Naive B cell (primary cell): ENCODE results near the gene ERP44. TPM values are rescaled to one million over a fixed set of nuclear protein-coding genes. Genes with fewer than 3 reads are reported as not detected.
A peak's percentile ranks its signal among the peaks of the same experiment; 100 is the strongest.
"Not testable (repeated sequence)": the region's sequence is repeated elsewhere in the genome, so short reads cannot be mapped to it uniquely, and the experiment has no call there.

Source experiments
- ATAC-seq, 2 donors: fragments of 150-1000 bp; cut with Tn5 transposase; 2 replicates each; pipeline ENCODE4 v1.10.0; 2021; ENCODE audit warnings: low read depth in 2 of 2, mild to moderate bottlenecking in 2 of 2, moderate library complexity in 2 of 2
- DNase-seq: peaks from one replicate; pipeline ENCODE4 v3.0.0; 2022
- H3K27ac Mint-ChIP-seq, 6 donors: one replicate each; pipeline ENCODE4 v1.8.0; 2020 to 2022; ENCODE audit warnings: mild to moderate bottlenecking in 6 of 6, mixed read lengths in 6 of 6, moderate library complexity in 5 of 6, inconsistent platforms in 2 of 6
- H3K27me3 Mint-ChIP-seq, 3 donors: one replicate each; pipeline ENCODE4 v1.8.0; 2021 to 2022; ENCODE audit warnings: mixed read lengths in 3 of 3, mild to moderate bottlenecking in 1 of 3
- H3K36me3 Mint-ChIP-seq, 2 donors: one replicate each; pipeline ENCODE4 v1.8.0; 2020 to 2022; ENCODE audit warnings: mixed read lengths in 2 of 2, inconsistent platforms in 1 of 2, mild to moderate bottlenecking in 1 of 2
- H3K4me1 Mint-ChIP-seq, 3 donors: one replicate each; pipeline ENCODE4 v1.8.0; 2020 to 2022; ENCODE audit warnings: mixed read lengths in 3 of 3, inconsistent platforms in 1 of 3, mild to moderate bottlenecking in 1 of 3, moderate library complexity in 1 of 3
- H3K4me3 Mint-ChIP-seq, 8 donors: one replicate each; pipeline ENCODE4 v1.8.0; 2020 to 2022; ENCODE audit warnings: mild to moderate bottlenecking in 8 of 8, mixed read lengths in 8 of 8, moderate library complexity in 8 of 8, inconsistent platforms in 2 of 8
- H3K9me3 Mint-ChIP-seq, 7 donors: one replicate each; pipeline ENCODE4 v1.8.0; 2020 to 2022; ENCODE audit warnings: mixed read lengths in 7 of 7, mild to moderate bottlenecking in 5 of 7, inconsistent platforms in 2 of 7, moderate library complexity in 1 of 7
- polyA plus RNA-seq, 6 donors: library from polyadenylated mRNA; unstranded; fragments of 300-500 nt; fragmentation: Illumina TruSeq; gene quantifications; one replicate each; pipeline ENCODE4 v1.2.3, GENCODE V29; 2021; ENCODE audit warnings: low read depth in 6 of 6

The ERP44 gene
- polyA plus RNA-seq, 6 donors from 2014 or later = 71.9 to 88.2 (median 76.9) TPM

DNA sequence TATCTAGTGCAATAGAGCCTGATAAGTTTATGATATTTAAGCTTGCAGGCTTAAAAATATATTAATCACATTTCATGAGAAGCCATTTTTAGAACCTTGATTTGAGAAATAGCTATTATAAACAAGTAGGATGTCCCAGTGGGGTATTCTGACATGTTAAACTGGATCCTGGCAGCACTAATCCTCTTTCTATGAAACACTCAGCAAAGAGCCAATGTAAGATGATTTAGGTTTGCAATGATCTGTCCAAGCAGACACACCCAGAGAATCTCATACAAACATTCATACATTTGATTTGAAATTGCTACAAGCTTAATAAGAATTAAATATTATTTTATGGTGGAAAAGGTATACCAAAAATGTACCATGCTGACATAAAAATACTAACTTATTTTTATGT lies 86.5 kb downstream of the ERP44 start:
- no peak for ATAC-seq

DNA sequence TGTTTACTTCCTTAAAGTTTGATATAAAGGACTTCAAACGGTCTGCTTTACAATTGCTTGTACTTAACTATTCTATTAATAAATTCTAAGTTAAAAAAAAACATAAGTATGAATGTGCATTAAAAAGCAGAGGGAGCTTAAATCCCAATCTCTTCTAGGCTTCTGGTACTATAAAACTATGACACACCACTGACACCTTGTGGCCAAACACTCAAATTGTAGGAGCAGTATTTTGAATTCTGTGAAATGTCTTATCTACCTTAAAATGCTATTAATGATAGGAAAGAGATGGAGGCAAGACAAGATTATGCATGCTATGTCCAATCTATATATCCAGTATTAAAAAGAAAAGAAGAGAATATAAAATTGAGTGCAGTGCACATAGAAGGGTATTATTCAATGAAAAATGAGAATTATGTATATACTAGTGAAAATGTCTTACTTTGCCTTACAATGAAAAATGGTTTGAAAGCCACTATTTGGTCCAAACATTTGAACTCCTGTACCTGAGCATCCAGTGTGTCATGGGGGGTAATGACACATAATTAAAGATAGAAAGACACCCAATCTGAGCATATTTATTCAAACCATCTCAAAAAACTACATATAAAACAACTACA lies 87.6 kb downstream of the ERP44 start:
- no peak overlapping the region for H3K4me3 Mint-ChIP-seq
- peaks cover 24 to 48% of the 10 kb centered on the region in 2 donors for H3K36me3 Mint-ChIP-seq
- ATAC-seq = peak; percentile 38 to 53
- peak; percentile 37 for DNase-seq
- peaks cover 0 to 8% (median 6%) of the 10 kb centered on the region in 3 donors for H3K4me1 Mint-ChIP-seq
- no peaks in the 10 kb centered on the region for H3K27me3 Mint-ChIP-seq
- H3K27ac Mint-ChIP-seq = no peak overlapping the region
- H3K9me3 Mint-ChIP-seq = peaks cover 2 to 9% (median 6%) of the 10 kb centered on the region in 7 donors

More for the DNA sequence above, 86.5 kb downstream of the ERP44 start:
- Mint-ChIP-seq H3K4me3 (no peak overlapping the region), H3K36me3 (peaks cover 21 to 40% of the 10 kb centered on the region in 2 donors), H3K27ac (peak overlapping the region in 2 of 6 donors; percentile 44 to 53), H3K4me1 (peaks cover 0 to 8% (median 6%) of the 10 kb centered on the region in 3 donors), H3K9me3 (peaks cover 2 to 9% (median 6%) of the 10 kb centered on the region in 7 donors), H3K27me3 (no peaks in the 10 kb centered on the region)
- DNase-seq = no peak

DNA sequence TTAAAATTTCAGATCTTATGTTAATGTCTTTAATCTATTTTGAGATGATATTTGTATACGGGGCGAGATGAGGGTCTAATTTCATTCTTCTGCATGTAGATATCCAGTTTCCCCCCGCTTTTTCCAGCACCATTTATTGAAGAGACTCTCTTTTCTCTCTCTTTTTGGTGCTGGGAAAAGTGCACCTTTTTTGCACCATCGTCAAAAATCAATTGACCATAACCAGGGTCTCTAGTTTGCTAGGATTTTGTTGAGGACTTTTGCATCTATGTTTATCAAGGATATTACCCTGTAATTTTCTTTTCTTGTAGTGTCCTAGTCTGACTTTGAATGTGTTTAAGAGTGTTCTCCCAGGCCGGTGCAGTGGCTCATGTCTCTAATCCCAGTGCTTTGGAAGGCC lies 99.0 kb downstream of the ERP44 start:
- peak overlapping the region in 2 of 6 donors; percentile 51 to 86 for H3K27ac Mint-ChIP-seq
- peaks cover 55 to 56% of the 10 kb centered on the region in 2 donors for H3K36me3 Mint-ChIP-seq
- no peak for ATAC-seq
- peaks cover 2 to 10% (median 2%) of the 10 kb centered on the region in 3 donors for H3K4me1 Mint-ChIP-seq
- peaks cover 0 to 6% (median 3%) of the 10 kb centered on the region in 7 donors for H3K9me3 Mint-ChIP-seq
- H3K4me3 Mint-ChIP-seq = no peak overlapping the region
- no peaks in the 10 kb centered on the region for H3K27me3 Mint-ChIP-seq
- DNase-seq = no peak

DNA sequence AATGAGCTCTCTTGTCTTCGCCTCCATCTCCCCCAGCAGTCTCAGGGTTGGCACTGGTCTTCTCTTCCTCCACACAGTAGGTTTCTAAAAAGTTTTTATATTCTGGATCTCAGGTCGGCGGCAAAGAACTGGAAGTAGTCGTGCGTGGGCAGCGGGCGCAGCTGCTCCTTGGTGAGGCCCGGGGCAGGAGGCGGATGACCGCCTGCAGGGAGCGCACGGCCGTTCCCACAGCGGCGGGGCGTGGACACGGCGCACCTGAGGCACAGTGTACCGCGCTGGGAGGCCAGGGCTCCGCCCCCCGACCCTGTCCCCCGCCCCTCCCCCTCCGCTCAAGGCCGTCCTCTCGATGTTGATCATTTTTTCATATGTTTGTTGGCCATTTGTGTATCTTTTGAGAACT lies 99.9 kb downstream of the ERP44 start:
- ATAC-seq (no peak), DNase-seq (no peak)
- H3K27ac Mint-ChIP-seq = peak overlapping the region in 4 of 6 donors; percentile 16 to 73 (median 54)
- peaks cover 3 to 9% (median 5%) of the 10 kb centered on the region in 3 donors for H3K4me1 Mint-ChIP-seq
- H3K4me3 Mint-ChIP-seq = no peak overlapping the region
- peaks cover 50 to 56% of the 10 kb centered on the region in 2 donors for H3K36me3 Mint-ChIP-seq
- H3K9me3 Mint-ChIP-seq = peaks cover 3 to 14% (median 6%) of the 10 kb centered on the region in 7 donors
- no peaks in the 10 kb centered on the region for H3K27me3 Mint-ChIP-seq

DNA sequence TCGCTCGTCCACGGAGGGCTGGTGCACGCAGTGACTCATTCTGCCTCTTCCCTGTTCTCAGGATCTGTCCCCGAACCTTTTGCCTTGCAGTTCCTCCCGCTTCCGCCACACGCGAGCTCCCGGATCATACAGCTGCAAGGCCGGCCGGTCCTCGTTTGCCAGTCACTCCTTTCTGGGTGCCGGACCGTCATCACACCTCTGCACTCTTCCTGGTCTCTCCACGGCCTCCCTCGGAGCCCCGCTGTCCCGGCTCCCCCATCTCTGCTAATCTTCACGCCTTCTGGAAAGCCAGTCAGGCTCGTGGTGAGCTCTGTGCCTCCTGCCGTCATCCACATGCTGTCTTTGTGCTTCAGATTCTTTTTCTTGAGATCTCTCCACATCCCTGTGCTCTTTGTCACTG lies 100.5 kb downstream of the ERP44 start:
- Mint-ChIP-seq H3K36me3 (peaks cover 48 to 56% of the 10 kb centered on the region in 2 donors), H3K9me3 (peaks cover 3 to 17% (median 6%) of the 10 kb centered on the region in 7 donors), H3K4me1 (peaks cover 5 to 9% (median 5%) of the 10 kb centered on the region in 3 donors), H3K4me3 (no peak overlapping the region), H3K27me3 (no peaks in the 10 kb centered on the region), H3K27ac (peak overlapping the region in 3 of 6 donors; percentile 56 to 81 (median 70))
- ATAC-seq (no peak), DNase-seq (no peak)

DNA sequence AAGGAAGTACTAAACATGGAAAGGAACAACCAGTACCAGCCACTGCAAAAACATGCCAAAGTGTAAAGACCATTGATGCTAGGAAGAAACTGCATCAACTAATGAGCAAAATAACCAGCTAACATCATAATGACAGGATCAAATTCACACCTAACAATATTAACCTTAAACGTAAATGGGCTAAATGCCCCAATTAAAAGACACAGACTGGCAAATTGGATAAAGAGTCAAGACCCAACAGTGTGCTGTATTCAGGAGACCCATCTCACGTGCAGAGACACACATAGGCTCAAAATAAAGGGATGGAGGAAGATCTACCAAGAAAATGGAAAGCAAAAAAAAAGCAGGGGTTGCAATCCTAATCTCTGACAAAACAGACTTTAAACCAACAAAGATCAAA lies 108.3 kb downstream of the ERP44 start:
- H3K4me3 Mint-ChIP-seq, DNase-seq, H3K27me3 Mint-ChIP-seq, ATAC-seq, H3K27ac Mint-ChIP-seq: not testable (repeated sequence)
- Mint-ChIP-seq H3K9me3 (peaks cover 0 to 35% (median 26%) of the 10 kb centered on the region in 7 donors), H3K36me3 (peaks cover 24 to 39% of the 10 kb centered on the region in 2 donors), H3K4me1 (peaks cover 0 to 21% (median 11%) of the 10 kb centered on the region in 3 donors)

DNA sequence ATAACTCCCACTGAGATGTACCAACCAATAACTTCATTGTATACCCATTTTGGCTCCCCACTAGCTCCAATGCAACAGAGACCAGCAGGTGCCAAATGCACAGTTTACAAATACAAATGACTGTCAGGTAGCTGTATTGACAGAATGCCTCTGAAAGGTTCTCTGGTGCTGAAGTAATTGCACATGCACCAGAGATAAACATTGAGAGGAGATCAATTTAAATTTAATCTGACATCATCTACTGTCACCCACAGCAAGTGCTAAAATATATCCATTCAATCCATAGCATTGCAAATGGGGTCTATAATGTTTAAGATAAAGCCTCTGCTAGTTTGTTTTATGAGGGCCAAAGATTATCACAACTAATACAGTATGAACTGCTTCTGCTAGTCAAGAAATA lies 112.2 kb downstream of the ERP44 start:
- H3K4me1 Mint-ChIP-seq = peaks cover 0 to 13% (median 3%) of the 10 kb centered on the region in 3 donors
- peak overlapping the region in 1 of 6 donors; percentile 1 for H3K27ac Mint-ChIP-seq
- no peak overlapping the region for H3K4me3 Mint-ChIP-seq
- no peak for ATAC-seq
- no peak for DNase-seq
- H3K36me3 Mint-ChIP-seq = peaks cover 22 to 23% of the 10 kb centered on the region in 2 donors
- H3K9me3 Mint-ChIP-seq = peaks cover 0 to 20% (median 11%) of the 10 kb centered on the region in 7 donors
- no peaks in the 10 kb centered on the region for H3K27me3 Mint-ChIP-seq

DNA sequence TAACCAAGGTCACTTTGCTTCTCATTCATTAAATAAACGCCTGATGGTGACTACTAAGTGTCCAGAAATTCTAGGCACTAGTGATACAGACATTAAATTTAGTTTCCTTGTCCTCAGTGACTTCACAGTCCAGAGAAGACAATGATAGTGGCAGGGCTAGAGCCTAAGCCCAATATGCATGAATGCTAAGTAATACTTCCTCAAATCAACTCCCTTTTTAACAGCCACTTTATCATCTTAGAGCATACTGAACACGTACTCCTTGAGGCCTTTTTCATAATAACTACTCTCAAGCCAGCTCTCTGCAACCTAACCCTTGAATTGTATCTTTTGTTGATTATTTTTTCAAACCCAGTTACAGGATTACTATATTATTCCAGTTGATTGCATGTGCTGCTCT lies 118.2 kb downstream of the ERP44 start:
- Mint-ChIP-seq H3K36me3 (no peaks in the 10 kb centered on the region), H3K4me3 (no peak overlapping the region), H3K27me3 (no peaks in the 10 kb centered on the region), H3K27ac (peak overlapping the region in 2 of 6 donors; percentile 54 to 62), H3K4me1 (peaks cover 0 to 9% (median 7%) of the 10 kb centered on the region in 3 donors), H3K9me3 (no peaks in the 10 kb centered on the region)
- ATAC-seq = peak; percentile 27 to 41
- DNase-seq = no peak

DNA sequence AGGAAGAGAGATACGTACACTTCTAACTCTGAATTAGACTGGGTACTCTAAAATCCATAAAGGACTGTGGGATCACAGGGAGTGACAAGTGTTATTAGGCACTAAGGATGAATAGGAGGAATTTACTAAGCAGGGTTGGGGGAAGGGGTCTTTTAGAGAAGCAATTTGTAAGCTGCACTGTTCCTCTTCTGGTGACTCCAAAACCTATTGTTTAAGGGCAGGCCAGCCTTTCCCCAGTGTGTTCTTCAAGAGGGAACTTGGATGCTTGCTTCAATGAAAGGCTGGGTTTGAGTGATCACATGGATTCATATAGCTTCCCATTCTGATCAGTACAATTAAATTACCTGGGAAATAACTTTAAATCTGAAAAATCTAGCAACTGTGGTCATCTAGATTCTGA lies 120.6 kb downstream of the ERP44 start:
- Mint-ChIP-seq H3K27me3 (no peaks in the 10 kb centered on the region), H3K27ac (peak overlapping the region in 3 of 6 donors; percentile 7 to 64 (median 44)), H3K4me1 (peaks cover 0 to 9% (median 7%) of the 10 kb centered on the region in 3 donors), H3K36me3 (no peaks in the 10 kb centered on the region), H3K9me3 (no peaks in the 10 kb centered on the region), H3K4me3 (no peak overlapping the region)
- DNase-seq (no peak), ATAC-seq (no peak)

DNA sequence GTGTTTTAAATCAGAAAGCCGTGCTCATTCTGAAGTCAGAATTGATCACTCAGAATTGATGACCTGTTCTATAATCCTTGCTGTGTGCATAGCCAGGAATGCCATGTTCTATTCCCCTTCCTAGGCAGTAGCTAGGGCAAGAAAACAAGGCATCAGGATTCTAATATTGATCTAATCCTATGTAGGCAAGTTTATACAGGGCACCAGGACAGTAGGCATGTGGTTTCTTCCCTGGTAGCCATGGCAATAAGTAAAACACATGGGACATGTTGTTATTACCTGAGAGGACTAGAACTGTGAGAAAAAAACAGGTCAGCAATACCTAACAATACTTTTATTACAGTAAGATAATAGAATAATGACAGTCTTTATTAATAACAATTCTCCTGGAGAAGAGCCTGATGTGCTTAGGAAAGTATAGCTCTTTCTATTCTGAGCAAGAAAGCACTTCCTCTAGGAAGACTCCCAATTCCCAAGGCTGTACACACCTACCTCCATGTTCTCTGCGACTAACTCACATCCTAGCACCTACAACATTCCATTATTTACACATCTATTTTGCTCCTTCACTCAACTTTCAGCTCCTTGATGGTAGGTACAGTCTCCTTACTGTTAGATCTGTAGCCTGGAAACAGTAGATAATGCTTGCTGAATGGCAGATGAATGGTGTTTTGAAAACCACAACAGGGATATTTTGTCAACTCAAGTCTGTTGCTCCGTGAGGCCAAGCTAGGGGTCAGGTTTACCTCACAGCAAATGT lies 121.6 kb downstream of the ERP44 start:
- Mint-ChIP-seq H3K4me1 (peaks cover 0 to 9% (median 7%) of the 10 kb centered on the region in 3 donors), H3K9me3 (no peaks in the 10 kb centered on the region), H3K27ac (peak overlapping the region in 3 of 6 donors; percentile 13 to 90 (median 44)), H3K4me3 (no peak overlapping the region), H3K36me3 (no peaks in the 10 kb centered on the region), H3K27me3 (no peaks in the 10 kb centered on the region)
- DNase-seq (no peak), ATAC-seq (no peak)

DNA sequence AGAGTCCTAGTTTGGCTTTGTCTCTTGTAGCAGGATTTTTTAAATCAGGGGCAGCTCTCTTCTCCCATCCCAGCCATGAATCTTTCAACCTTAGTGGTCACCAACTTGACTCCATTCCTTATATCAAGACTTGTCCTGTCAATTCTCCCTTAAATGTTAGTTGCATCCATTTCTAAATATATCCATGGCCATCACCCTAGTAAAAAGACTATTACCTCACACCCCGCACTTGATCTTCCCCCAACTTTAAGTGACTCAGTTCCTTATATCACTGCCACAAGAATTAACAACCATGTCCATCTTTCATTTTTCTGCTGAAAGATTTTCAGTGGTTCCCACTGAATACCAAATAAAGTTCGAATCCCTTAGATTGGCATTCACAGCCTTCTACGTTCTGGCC lies 125.3 kb downstream of the ERP44 start:
- Mint-ChIP-seq H3K27ac (no peak overlapping the region), H3K9me3 (no peaks in the 10 kb centered on the region), H3K36me3 (peaks cover 6 to 10% of the 10 kb centered on the region in 2 donors), H3K27me3 (no peaks in the 10 kb centered on the region), H3K4me1 (no peaks in the 10 kb centered on the region), H3K4me3 (no peak overlapping the region)
- DNase-seq (no peak), ATAC-seq (no peak)

DNA sequence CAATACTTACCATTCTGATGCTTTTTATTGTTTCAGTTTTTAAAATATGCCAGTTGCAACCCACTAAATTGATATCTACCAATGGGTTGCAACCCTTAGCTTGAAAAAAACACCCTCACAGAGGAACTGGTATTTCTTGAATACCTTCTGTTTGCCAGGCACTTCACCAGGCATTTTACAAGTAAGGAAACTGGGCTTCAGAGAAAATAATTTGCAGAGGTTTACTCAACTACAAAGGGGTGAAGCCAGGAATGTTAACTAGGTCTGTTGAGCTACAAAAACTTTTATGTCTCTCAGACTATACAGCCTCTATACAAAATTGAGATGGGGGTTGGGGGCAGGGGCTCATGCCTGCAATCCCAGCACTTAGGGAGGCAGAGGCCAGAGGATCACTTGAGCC lies 127.4 kb downstream of the ERP44 start:
- Mint-ChIP-seq H3K36me3 (peaks cover 16 to 17% of the 10 kb centered on the region in 2 donors), H3K27ac (peak overlapping the region in 1 of 6 donors; percentile 70), H3K4me3 (no peak overlapping the region), H3K9me3 (no peaks in the 10 kb centered on the region), H3K4me1 (no peaks in the 10 kb centered on the region), H3K27me3 (no peaks in the 10 kb centered on the region)
- no peak for ATAC-seq
- no peak for DNase-seq

DNA sequence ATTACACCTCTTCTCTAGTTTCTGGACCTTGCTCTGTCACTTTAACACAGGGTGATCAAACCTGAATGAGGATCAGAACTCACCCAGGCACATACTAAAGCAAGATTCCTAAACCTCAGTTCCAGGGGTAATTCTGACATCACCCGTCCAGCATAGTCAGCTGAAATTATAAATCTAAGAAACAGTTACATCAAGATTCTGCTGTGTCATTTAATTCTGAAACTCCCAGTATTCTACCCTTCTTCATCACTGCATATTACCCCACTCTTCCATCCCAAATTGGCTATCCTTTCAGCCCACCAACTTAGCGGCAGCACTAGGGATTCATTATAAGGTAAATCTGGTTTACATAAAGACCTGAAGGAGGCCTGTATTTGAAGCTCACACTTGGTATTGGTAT lies 128.3 kb downstream of the ERP44 start:
- no peaks in the 10 kb centered on the region for H3K4me1 Mint-ChIP-seq
- peak overlapping the region in 2 of 6 donors; percentile 4 to 48 for H3K27ac Mint-ChIP-seq
- ATAC-seq = no peak
- H3K36me3 Mint-ChIP-seq = peaks cover 16 to 17% of the 10 kb centered on the region in 2 donors
- H3K9me3 Mint-ChIP-seq = no peaks in the 10 kb centered on the region
- no peak for DNase-seq
- no peaks in the 10 kb centered on the region for H3K27me3 Mint-ChIP-seq
- H3K4me3 Mint-ChIP-seq = no peak overlapping the region

DNA sequence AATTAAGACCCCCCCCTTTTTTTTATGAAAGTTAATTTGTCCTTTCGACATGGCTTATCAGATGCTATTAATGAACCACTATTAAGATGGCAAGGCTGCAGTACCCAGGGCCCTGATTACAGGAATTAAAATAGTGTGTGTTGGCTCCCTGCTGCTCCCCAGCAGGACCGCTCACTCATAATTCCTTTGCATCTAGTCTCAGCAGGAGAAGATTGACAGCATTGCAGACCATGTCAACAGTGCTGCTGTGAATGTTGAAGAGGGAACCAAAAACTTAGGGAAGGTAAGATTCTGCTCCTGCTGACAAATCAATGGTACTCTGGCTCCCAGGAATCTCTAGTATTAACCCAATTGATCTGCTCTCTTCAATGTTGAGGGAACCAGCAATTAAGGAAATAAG lies 131.3 kb downstream of the ERP44 start:
- no peak for ATAC-seq
- H3K36me3 Mint-ChIP-seq = peaks cover 16 to 25% of the 10 kb centered on the region in 2 donors
- H3K27me3 Mint-ChIP-seq = no peaks in the 10 kb centered on the region
- no peaks in the 10 kb centered on the region for H3K9me3 Mint-ChIP-seq
- no peak for DNase-seq
- H3K27ac Mint-ChIP-seq = peak overlapping the region in 2 of 6 donors; percentile 18 to 79
- no peak overlapping the region for H3K4me3 Mint-ChIP-seq
- H3K4me1 Mint-ChIP-seq = no peaks in the 10 kb centered on the region
